DND-41 (cell line): ENCODE data around the gene ENTPD3.
"Not testable (repeated sequence)": the region's sequence is repeated elsewhere in the genome, so short reads cannot be mapped to it uniquely, and the experiment has no call there.

Source experiments
- ATAC-seq: fragments of 200-7000 bp; cut with Tn5 transposase; 3 replicates; pipeline ENCODE4 v1.9.1; 2021; ENCODE audit warnings: low read depth; ENCODE audit not compliant: insufficient read depth
- DNase-seq: peaks from one replicate; pipeline ENCODE4 v3.0.0-alpha.2; 2020
- H2AFZ ChIP-seq: 2 replicates; pipeline ENCODE4 v1.6.0; 2012; ENCODE audit warnings: low read depth, low read length
- H3K27ac ChIP-seq: 2 replicates; pipeline ENCODE4 v1.5.1; 2012; ENCODE audit warnings: low read length, inconsistent platforms
- H3K27me3 ChIP-seq: fragments of 200-600 bp; sonication (generic); 2 replicates; pipeline ENCODE4 v1.6.0; 2012; ENCODE audit warnings: low read length, mild to moderate bottlenecking, inconsistent platforms; ENCODE audit not compliant: insufficient read depth, poor library complexity
- H3K36me3 ChIP-seq: 2 replicates; pipeline ENCODE4 v1.5.1; 2012; ENCODE audit warnings: low read length, inconsistent platforms; ENCODE audit not compliant: insufficient read depth
- H3K4me1 ChIP-seq: 2 replicates; pipeline ENCODE4 v1.5.1; 2012; ENCODE audit warnings: mild to moderate bottlenecking, low read length; ENCODE audit not compliant: insufficient read depth
- H3K4me2 ChIP-seq: 2 replicates; pipeline ENCODE4 v1.6.0; 2012; ENCODE audit warnings: mild to moderate bottlenecking, moderate library complexity, low read length, inconsistent platforms; ENCODE audit not compliant: insufficient read depth
- H3K4me3 ChIP-seq, 2 experiments: fragments of 200-600 bp in 1 of 2; shearing (Covaris generic) in 1 of 2; 2 replicates each; pipeline ENCODE4 v1.5.1; 2012 to 2016; ENCODE audit warnings: inconsistent platforms in 2 of 2, low read length in 2 of 2, mild to moderate bottlenecking in 2 of 2, low read depth in 1 of 2, moderate library complexity in 1 of 2
- H3K79me2 ChIP-seq: 2 replicates; pipeline ENCODE4 v1.6.0; 2012; ENCODE audit warnings: low read length, inconsistent platforms; ENCODE audit not compliant: insufficient read depth
- H3K9ac ChIP-seq: 2 replicates; pipeline ENCODE4 v1.6.0; 2012; ENCODE audit warnings: low read depth, mild to moderate bottlenecking, inconsistent platforms, low read length, moderate library complexity
- H3K9me3 ChIP-seq: 2 replicates; pipeline ENCODE4 v1.5.1; 2012; ENCODE audit warnings: low read length, moderate library complexity, mild to moderate bottlenecking, inconsistent platforms; ENCODE audit not compliant: insufficient read depth, severe bottlenecking
- H4K20me1 ChIP-seq: 2 replicates; pipeline ENCODE4 v1.6.0; 2012; ENCODE audit warnings: low read length; ENCODE audit not compliant: insufficient read depth
- EZH2 ChIP-seq: IDR thresholded peaks from 3 replicates; pipeline ENCODE4 v1.6.1; 2012; ENCODE audit warnings: borderline replicate concordance, low read depth, mild to moderate bottlenecking, moderate library complexity, low read length, inconsistent platforms; ENCODE audit not compliant: severe bottlenecking
- TF ChIP-seq, protein P1 (sequence below): IDR thresholded peaks from 2 replicates; pipeline ENCODE4 v1.5.1; 2012; ENCODE audit warnings: borderline replicate concordance, low read length, moderate library complexity, mild to moderate bottlenecking; ENCODE audit not compliant: poor library complexity, severe bottlenecking; ENCODE audit errors: extremely low read depth

ENTPD3 gene

DNA sequence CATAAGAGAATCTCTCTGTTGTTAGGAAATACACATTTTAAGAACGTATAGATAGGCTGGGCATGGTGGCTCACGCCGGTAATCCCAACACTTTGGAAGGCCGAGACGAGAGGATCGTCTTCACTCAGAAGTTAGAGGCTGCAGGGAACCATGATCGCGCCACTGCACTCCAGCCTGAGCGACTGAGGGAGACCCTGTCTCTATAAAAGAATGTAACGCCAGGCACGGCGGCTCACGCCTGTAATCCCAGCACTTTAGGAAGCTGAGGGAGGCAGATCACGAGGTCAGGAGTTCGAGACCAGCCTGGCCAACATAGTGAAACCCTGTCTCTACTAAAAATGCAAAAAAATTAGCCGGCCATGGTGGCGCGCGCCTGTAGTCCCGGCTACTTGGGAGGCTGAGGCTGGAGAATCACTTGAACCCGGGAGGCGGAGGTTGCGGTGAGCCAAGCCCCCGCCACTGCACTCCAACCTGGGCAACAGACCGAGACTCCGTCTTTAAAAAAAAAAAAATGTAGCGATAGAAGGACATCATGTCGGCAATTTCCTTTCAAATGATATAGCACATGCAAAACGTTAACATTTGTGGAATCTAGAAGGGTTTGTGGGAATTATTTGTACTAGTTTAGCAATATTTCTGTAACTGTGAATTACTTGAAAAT lies 69.4 kb downstream of the ENTPD3 start:
- H3K27ac ChIP-seq: peak overlapping the region; percentile 91

DNA sequence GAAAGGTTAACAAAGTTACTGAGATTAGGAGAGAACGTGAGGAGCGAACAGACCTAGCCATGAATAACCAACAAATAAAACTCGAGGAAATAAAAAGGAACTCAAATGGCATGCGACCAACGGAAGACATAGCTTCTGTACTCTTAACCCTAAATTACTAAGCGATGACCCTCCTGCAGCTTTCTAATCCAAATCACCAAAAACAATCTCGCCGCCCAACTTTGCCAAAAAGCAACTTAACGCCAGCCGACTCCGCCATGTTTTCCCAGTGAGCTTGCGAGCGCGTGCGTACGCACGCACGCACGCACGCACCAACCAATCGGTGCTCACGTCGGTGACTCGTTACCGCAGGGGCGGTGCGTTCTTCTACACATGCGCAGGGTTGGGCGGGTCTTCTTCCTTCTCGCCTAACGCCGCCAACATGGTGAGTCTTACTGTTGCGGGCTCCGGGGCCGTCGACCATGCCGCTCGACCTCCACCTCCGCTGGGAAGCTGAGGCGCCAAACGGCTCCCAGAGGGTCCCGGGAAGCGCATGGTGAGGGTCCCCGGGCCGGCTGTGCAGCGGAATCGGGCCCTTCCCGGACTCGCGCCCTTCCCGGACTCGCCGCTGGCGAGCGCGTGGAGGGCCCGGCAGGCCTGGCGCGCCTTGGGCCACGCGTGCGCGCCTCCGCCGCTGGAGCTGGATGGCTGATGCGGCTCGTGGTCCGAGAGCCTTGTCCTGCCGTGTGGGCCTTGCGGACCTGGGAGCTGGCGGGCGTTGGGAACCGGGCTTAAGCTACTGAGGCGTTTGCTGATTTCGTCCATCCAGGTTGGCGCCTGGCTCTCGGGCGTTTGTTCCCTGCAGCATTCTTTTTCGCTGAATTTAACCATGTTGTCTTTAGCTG lies 70.2 kb downstream of the ENTPD3 start, which contains the start of gene RPL14:
Gene RPL14 (plus strand): TSS at position 400 of the 884 bp plus-strand sequence. CDS start 133 bp downstream, at position 533.
- H3K4me3 ChIP-seq: peak within 1 kb of the TSS; percentile 86 to 97
- TF ChIP-seq EZH2: no peak
- TF ChIP-seq, protein P1, sequence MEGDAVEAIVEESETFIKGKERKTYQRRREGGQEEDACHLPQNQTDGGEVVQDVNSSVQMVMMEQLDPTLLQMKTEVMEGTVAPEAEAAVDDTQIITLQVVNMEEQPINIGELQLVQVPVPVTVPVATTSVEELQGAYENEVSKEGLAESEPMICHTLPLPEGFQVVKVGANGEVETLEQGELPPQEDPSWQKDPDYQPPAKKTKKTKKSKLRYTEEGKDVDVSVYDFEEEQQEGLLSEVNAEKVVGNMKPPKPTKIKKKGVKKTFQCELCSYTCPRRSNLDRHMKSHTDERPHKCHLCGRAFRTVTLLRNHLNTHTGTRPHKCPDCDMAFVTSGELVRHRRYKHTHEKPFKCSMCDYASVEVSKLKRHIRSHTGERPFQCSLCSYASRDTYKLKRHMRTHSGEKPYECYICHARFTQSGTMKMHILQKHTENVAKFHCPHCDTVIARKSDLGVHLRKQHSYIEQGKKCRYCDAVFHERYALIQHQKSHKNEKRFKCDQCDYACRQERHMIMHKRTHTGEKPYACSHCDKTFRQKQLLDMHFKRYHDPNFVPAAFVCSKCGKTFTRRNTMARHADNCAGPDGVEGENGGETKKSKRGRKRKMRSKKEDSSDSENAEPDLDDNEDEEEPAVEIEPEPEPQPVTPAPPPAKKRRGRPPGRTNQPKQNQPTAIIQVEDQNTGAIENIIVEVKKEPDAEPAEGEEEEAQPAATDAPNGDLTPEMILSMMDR: no peak
- peak within 1 kb of the TSS; percentile 91 for H3K27ac ChIP-seq
- H2AFZ ChIP-seq: peak within 1 kb of the TSS; percentile 93
- peak within 1 kb of the TSS; percentile 93 for H3K9ac ChIP-seq
- H3K36me3 ChIP-seq: peaks cover 49% of the 10 kb centered on the region
- peak; percentile 78 for ATAC-seq
- DNase-seq: peak; percentile 96
- H3K9me3 ChIP-seq: no peaks in the 10 kb centered on the region
- H3K79me2 ChIP-seq: peaks cover 49% of the 10 kb centered on the region
- H3K4me2 ChIP-seq: peak within 1 kb of the TSS; percentile 93
- no peaks in the 10 kb centered on the region for H3K27me3 ChIP-seq
- H4K20me1 ChIP-seq: peaks cover 36% of the 10 kb centered on the region
- peaks cover 51% of the 10 kb centered on the region for H3K4me1 ChIP-seq

More for the DNA sequence above, 69.4 kb downstream of the ENTPD3 start:
- Histone ChIP-seq H3K36me3 (peaks cover 41% of the 10 kb centered on the region), H3K9ac (peak overlapping the region; percentile 93), H3K4me3 (peak overlapping the region; percentile 86 to 97), H3K4me2 (peak overlapping the region; percentile 93), H2AFZ (peak overlapping the region; percentile 93), H3K9me3 (no peaks in the 10 kb centered on the region), H4K20me1 (peaks cover 36% of the 10 kb centered on the region), H3K79me2 (peaks cover 49% of the 10 kb centered on the region), H3K27me3 (no peaks in the 10 kb centered on the region), H3K4me1 (peaks cover 58% of the 10 kb centered on the region)
- ATAC-seq (no peak), DNase-seq (no peak)
- TF ChIP-seq, protein P1: no peak
- TF ChIP-seq EZH2: no peak

DNA sequence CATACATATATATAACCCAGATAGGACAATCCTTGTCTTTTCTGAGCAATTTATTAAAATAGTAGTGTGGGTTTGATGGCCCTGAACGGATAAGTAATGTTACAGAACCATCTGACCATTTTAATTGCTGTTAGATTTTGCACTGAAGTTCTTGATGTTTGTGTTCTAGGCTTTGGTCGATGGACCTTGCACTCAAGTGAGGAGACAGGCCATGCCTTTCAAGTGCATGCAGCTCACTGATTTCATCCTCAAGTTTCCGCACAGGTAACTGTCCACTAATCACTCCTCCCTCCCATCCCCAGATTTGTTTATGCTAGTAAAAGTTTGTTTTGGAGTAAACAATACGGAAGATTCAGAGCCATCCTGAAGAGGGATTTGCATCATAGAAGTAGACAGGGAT lies 71.5 kb downstream of the ENTPD3 start:
- ATAC-seq: no peak
- peak overlapping the region; percentile 93 for H3K4me2 ChIP-seq
- H3K27ac ChIP-seq: peak overlapping the region; percentile 91
- H3K4me3 ChIP-seq: peak overlapping the region; percentile 86 to 97; a peak in 3 of 4 replicates
- H3K9me3 ChIP-seq: no peaks in the 10 kb centered on the region
- H3K27me3 ChIP-seq: no peaks in the 10 kb centered on the region
- no peak overlapping the region for H2AFZ ChIP-seq
- DNase-seq: no peak
- peak overlapping the region; percentile 93 for H3K9ac ChIP-seq
- H3K4me1 ChIP-seq: peaks cover 42% of the 10 kb centered on the region
- H3K79me2 ChIP-seq: peaks cover 41% of the 10 kb centered on the region
- peaks cover 36% of the 10 kb centered on the region for H4K20me1 ChIP-seq
- TF ChIP-seq, protein P1: no peak
- no peak for TF ChIP-seq EZH2
- H3K36me3 ChIP-seq: peaks cover 61% of the 10 kb centered on the region

DNA sequence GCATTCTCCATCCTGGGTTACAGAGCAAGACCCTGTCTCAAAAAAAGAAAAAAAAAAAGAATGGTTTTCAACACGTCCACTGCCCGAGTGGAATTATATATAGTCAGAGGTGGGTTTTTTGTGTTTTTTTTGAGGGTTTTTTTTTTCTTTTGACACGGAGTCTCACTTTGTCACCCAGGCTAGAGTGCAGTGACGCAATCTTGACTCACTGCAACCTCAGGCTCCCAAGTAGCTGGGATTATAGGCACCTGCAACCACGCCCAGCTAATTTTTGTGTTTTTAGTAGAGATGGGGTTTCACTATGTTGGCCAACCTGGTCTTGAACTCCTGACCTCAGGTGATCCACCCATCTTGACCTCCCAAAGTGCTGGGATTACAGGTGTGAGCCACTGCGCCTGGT lies 73.5 kb downstream of the ENTPD3 start:
- not testable (repeated sequence) for H3K9me3 ChIP-seq, H3K9ac ChIP-seq, H2AFZ ChIP-seq, H3K4me3 ChIP-seq, H3K27me3 ChIP-seq, ATAC-seq, DNase-seq, H3K27ac ChIP-seq, H3K4me2 ChIP-seq
- peaks cover 79% of the 10 kb centered on the region for H3K36me3 ChIP-seq
- H3K4me1 ChIP-seq: peaks cover 31% of the 10 kb centered on the region
- peaks cover 38% of the 10 kb centered on the region for H3K79me2 ChIP-seq
- H4K20me1 ChIP-seq: peaks cover 44% of the 10 kb centered on the region
